Stimulated activated CD8-positive, alpha-beta memory T cell treated with anti-CD3 and anti-CD28 coated beads, Interleukin-2, amount 100 ng/mL, for 48 hours (primary cell): Measurements from ENCODE around the gene LRRC45.

ENCODE experiments used
- DNase-seq, 2 donors: peaks; one replicate each; pipeline ENCODE4 v3.0.0-alpha.2; 2020; ENCODE audit warnings: low read depth in 2 of 2

LRRC45 gene

GRCh38 chr17:81993729-81994592 lies 29.1 kb upstream of the LRRC45 start:
- DNase-seq = no peak

- DNase-seq = no peak
These were observed 28.3 kb upstream of the LRRC45 start for GRCh38 chr17:81994593-81995462.

GRCh38 chr17:81995463-81996231 lies 27.5 kb upstream of the LRRC45 start:
- no peak for DNase-seq

DNA sequence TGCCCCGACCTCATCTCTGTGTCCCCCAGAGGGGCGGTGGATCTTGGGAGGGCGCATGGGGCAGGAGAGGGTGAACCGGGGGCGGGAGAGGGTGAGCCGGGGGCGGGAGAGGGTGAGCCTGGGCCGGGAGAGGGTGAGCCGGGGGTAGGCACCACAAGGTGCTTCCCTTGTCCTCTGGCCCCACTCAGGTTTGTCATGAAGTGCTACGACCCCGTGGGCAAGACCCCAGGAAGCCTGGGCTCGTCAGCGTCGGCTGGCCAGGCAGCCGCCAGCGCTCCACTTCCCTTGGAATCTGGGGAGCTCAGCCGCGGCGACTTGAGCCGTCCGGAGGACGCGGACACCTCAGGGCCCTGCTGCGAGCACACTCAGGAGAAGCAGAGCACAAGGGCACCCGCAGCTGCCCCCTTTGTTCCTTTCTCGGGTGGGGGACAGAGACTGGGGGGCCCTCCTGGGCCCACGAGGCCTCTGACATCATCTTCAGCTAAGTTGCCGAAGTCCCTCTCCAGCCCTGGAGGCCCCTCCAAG lies 26.8 kb upstream of the LRRC45 start:
- no peak for DNase-seq

GRCh38 chr17:81996757-81997441 lies 26.2 kb upstream of the LRRC45 start:
- DNase-seq = no peak

DNA sequence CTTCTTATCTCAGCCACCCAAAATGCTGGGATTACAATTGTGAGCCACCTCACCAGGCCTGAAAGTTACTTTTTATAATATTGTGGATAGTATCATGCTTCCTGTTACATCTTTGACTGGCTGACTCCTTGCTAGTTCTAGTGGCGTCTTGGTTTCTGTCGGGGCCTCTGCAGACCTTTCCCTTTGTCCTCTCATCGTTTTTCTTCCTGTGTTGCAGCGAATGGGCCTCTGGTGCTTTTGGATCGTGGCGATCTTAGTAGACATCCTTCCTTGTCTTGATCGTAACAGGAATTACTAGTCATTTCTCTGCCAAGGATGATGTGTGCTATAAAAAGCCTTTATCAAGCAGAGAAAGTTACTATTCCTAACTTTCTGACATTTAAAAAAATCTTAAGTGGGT lies 24.9 kb upstream of the LRRC45 start:
- DNase-seq = no peak

GRCh38 chr17:81998691-81999438 lies 24.2 kb upstream of the LRRC45 start:
- no peak for DNase-seq

- DNase-seq = no peak
These were observed 23.5 kb upstream of the LRRC45 start for GRCh38 chr17:81999587-81999975.

DNA sequence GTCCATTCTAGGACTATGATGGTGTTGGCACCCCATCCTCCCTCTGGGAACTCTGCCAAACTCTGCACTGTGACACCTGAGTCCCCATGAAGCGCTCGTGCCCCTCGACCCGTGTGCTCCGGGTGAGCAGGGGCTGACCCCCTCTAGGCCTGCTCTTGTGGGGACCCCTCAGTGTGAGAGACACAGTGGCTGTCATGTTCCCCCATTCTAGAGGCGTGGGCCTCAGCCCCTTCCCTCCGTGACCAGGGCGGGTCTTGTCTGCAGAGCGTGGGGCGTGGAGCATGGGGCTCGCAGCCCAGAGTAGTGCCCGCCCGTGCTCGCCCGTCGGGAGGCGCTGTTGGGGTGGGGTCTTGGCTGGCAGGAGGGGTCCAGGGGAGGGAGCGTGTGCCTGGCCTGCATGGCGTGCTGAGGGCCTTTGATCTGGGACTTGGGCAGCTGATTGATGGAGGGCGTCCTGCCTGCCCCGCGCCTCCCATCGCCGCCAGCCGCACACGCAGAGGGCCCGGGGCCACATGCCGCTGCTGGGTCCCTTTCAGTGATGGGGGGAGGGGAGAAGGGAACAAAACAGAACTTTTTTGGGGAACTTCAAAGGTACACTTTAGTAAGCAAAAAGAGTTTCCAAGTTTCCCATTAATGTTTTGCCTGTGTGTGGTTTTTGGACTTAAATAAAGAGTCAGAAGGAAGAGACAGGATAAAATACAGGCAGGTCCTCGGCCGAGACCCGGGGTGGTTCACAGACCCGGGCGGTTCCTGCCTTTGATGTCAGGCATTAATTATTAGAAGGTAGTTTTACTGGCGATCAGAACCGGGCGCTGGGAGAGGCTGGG lies 22.9 kb upstream of the LRRC45 start:
- no peak for DNase-seq

GRCh38 chr17:82000803-82001570 lies 22.1 kb upstream of the LRRC45 start:
- DNase-seq = no peak

GRCh38 chr17:82001571-82002056 lies 21.5 kb upstream of the LRRC45 start:
- DNase-seq = no peak

- no peak for DNase-seq
These were observed 19.4 kb upstream of the LRRC45 start for GRCh38 chr17:82003411-82004381.

DNA sequence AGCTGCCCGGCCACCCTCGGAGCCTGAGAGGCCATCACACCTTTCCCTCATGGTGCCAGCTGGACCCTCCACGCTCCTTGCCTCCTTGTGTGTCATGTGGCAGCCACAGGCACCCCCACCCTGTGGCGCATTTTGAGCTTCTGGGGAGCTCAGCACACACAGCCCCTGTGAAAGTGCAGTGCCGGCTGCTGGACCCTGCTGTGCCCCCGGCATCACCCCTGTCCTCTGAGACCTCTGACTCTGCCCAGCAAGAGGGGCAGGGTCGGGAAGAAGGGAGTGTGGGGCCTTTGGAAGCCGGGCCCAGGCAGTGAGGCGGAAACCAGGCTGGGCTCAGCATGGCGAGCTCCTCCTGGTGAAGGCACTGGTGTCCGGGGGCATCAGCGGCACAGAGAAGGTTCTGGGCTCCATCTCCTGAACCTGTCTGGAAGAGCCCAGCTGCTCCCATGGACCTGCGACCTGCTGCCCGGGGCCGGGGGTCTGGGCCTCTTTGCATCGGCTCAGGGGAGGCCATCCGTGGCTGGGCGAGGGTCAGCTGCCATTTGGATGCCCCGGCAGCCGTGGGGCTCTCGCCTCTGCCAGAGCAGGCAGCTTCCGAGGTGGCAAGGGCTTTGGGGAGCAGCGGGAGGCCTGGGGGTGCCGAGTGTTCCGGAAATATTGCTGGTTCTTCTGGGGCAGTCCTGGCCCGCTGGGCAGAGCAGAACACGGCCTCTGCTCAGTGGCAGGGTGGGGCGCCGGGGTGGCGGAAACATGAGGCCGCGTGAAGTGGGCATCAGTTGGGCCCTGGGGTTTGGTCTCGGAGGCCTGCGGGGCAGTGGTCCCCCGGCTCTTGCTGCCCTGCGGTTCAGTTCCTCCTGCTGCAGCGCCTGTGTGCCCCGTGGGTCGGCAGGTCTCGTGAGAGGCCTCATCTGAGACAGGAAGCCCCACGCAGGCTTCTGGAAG lies 18.3 kb upstream of the LRRC45 start:
- DNase-seq = no peak

DNA sequence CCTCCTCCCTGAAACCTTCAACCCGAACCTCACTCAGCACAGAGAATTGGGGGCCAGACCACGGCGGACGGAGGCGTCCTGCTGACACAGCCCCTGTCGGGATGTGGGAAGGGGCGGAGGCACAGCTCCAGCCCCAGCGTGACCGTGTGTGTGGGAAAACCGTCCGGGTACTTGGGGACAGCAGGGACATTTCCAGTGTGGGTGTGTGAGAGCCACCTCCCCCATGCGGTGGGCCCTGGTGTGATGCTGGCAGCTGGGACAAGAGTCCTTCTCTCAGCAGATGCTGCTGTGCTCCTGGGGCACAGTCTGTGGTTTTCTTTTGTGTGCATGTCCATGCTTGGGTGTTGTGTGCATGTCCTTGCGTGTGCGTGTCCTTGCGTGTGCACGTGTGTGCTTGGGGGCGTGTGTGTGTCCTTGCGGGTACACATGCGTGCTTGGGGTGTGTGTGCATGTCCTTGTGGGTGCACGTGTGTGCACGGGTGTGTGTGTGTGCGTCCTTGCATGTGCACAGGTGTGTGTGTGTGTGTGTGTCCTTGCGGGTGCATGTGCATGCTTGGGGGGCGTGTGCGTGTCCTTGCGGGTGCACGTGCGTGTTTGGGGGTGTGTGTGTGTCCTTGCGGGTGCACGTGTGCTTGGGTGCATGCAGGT lies 17.3 kb upstream of the LRRC45 start:
- no peak for DNase-seq

- DNase-seq = no peak
These were observed 16.5 kb upstream of the LRRC45 start for GRCh38 chr17:82006468-82007227.
